ENCODE results near the gene SPINK8.

SPINK8 gene

DNA sequence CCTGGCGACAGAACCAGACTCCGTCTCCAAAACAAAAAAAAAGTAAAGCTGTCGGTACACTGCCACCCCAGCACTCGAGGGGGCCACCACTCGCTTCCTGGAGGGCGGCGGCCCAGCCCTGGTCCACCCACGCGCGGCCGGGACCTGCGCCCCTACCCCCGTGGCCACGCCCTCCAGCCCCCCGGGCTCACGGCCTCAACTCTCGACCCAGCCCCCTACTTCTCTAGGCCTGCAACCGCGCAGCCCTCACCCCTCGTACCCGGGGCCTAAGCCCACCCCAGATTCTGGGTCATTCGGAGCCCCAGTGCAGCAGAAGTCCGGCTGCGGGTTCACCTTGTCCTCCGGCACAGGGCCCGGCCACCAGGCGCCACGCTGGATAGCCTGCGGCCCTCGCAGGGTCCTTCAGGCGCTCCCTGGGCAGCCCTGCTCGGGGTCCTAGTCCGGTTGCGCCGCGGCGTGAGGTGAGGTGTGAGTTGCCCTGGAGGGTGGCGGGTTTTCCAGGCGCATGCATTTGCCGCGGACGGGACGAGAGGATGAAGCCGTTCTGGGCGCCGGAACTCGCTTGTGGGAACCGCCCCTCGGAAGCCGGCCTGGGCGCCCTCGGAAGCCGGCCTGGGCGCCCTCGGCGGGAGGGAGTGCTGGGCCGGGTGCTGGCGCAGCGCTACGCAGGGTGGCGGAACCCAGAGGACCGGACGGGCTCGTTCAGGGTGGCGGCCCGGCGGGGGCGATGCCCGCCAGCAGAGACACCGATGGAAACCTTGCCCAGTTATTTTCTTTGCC, 32.3 kb downstream of the SPINK8 start, which contains the start of gene NME6:
TSS of gene NME6 (minus strand) at position 348 of the 780 bp plus-strand sequence.
- TF ChIP-seq ZNF274 (IDR thresholded peaks at IDR 0.05; ENCODE audit: low read depth, low read length) = no peak

DNA sequence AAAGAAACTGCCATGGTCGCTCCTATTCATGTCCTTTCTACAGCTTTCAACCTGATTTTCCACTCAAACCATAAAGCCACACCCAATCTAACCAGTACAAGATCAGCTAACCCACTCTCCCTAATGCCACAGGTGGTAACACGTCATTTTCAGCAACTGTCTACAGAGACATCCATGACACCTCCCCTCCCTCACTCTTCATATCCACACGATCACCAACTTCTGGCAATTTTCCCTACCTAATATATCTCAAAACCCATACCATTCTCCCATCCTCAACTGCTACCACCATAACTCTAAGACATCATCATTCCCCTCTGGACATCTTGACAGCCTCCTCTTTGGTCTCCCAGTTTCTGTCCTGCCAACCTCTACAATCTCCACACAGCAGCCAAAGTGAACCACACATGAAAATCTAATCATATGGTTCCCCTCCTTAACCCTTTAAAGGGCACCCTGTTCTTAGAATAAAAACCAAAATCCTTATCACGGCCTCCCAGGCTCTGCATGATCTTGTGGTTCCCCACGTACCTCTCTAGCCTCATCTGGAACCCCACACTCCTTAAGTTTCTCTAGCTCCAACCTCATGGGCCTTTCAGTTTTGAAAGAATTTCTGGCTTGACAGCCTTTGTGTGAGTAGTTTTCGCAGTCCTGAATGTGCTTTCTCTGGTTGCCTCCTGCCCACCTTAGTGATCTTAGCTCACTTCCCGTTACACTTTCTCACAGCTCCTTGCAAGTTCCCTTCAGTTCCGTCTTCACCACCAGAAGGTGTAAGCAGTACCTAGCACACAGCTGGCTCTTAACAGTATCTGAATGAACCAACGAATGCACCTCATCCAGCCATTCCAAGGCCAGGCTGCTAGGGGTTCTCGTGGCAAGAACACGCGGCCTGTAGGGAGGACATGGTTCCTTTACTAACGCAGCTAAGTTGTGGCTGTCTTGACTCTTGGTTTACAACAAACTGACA, 33.4 kb downstream of the SPINK8 start:
- TF ChIP-seq ZNF274 (IDR thresholded peaks at IDR 0.05; ENCODE audit: low read depth, low read length) = no peak
- peak overlapping the region; percentile 79 for H3K4me3 ChIP-seq (ENCODE audit: low read length)

More for the DNA sequence above, 32.3 kb downstream of the SPINK8 start, which contains the start of gene NME6:
- peak within 1 kb of the TSS; percentile 79 for H3K4me3 ChIP-seq (ENCODE audit: low read length)

DNA sequence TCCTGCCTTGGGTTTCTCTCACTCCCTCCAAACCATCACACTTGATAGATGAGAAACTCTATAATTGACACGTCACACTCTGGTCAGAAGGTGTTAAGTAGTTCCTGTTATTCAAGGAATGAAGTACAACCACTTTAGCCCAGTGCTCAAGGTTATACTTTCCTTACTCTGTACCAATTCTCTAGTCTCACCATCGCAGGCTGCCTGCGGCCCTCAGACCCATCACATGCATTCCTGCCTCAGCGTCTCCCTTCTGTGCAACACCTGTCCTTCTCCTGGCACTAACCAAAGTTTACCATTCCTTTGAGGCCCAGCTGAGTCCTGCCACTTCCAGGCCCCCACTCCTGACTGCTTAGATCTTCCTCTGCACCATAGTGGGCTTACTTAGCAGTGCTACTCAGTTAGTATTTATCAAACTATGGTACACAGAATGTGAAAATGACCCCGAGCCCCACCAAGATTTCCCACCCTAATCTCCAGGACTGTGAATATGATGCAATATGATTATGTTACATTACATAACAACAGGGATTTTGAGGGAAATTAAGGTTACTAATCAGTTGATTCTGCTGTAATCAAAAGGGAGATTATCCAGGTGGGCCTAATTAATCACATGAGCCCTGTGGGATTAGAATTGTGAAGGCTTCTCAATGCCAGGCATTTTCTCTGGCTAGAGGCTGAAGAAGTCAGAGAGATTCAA, 36.2 kb downstream of the SPINK8 start:
- H3K4me3 ChIP-seq (ENCODE audit: low read length) = no peak overlapping the region

DNA sequence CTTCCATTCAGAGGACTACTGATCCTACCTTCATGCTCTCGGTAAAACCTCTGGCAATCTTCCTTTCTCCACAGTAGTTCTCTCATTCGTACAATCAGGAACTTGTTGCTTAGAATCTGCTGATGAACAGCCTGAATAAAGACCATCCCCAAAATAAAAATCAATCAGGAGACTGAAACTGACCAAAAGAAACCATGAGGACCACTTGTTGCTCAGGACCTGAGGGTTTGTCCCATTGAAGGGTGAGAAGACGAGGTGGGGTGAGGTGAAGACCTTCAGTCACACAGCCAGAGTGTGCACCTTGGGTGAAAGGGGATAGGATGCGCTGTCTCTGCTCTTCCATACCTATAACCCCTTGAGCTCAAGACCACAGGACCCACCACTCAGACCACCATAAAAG, 36.8 kb downstream of the SPINK8 start:
- no peak overlapping the region for H3K4me3 ChIP-seq (ENCODE audit: low read length)
- TF ChIP-seq ZNF274 (IDR thresholded peaks at IDR 0.05; ENCODE audit: low read depth, low read length) = no peak

More for the DNA sequence above, 36.2 kb downstream of the SPINK8 start:
- TF ChIP-seq ZNF274 (IDR thresholded peaks at IDR 0.05; ENCODE audit: low read depth, low read length) = no peak

DNA sequence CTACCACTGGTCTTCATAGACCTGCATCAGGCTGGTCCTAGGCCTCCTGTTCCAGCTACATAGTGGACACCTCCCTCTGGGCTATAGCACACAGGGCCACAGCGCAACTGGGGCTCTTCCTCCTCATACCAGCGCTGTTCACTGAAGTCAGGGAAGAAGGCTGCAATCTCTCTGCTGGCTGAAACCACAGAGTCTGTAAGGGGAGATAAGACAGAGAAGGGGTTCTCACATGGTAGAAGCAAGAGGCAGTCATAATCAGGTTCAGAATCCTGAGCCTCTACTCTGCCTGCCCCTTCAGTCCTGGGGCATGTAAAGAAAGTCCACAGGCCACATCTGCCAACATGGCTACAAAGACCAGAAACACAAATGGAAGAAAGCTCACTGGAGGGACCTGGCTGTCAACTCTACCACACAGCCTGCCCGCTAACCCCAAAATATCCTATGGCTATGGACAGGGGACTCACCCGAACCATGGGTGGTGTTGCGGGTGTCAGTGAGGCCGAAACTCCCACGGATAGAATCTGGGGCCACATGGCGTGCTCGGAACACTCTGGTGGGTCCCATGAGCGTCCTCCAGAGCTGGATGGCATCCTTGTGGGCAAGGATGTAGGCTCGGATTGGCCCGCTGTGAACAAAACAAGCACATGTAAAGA, 38.7 kb downstream of the SPINK8 start:
- no peak for TF ChIP-seq ZNF274 (IDR thresholded peaks at IDR 0.05; ENCODE audit: low read depth, low read length)

DNA sequence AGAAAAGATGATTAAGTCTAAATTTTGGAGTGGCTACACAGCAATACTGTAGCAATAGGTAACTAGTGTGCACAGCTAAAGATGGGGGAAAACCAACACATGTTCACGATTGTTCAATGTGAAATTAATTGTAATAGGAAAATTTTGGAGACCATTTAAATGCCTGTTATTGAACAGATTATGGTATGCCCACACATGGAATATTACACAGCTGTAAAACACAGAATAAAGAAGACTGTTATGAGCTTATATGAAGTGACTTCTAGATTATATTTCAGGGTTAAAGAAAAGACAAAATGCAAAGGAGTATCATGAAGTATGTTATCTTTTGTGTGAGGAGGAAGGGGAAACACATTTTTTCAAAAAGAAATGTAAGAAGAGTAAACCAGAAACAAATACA, 43.8 kb downstream of the SPINK8 start:
- no peak overlapping the region for H3K4me3 ChIP-seq (ENCODE audit: low read length)
- no peak for TF ChIP-seq ZNF274 (IDR thresholded peaks at IDR 0.05; ENCODE audit: low read depth, low read length)

More for the DNA sequence above, 38.7 kb downstream of the SPINK8 start:
- H3K4me3 ChIP-seq (ENCODE audit: low read length) = no peak overlapping the region

DNA sequence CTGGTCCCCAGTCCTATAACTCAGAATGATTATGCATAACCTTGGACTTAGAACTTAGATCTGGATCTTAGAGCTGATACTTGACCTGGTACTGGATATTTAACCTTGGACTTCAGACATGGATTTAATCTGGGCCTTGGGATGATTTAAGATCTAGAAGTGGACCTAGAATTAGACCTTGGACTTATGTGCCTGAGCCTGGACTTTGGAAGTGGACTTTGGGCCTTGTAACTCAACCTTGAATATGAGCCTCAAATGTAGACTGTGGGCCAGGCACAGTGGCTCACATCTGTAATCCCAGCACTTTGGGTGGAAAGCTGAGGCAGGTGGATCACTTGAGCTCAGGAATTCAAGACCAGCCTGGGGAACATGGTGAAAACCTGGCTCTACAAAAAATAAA, 46.4 kb downstream of the SPINK8 start:
- no peak overlapping the region for H3K4me3 ChIP-seq (ENCODE audit: low read length)

DNA sequence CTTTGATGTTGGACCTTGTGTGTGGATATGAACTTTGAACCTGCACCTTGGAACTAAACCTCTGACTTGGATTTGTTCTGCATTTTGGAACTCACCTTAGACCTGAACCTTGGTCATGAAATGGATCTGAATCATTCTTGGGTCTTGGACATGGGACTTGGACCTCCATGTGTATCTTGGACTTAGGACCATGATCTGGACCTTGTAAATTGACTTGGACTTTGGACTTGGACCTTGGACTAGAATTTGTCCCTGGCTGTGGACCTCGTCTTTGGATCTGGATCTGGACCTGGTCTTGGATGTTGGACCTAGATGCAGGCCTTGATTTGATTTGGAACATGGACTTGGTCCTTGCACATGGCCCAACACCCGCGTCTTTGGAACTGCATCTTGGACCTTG, 47.2 kb downstream of the SPINK8 start:
- no peak overlapping the region for H3K4me3 ChIP-seq (ENCODE audit: low read length)
- TF ChIP-seq ZNF274 (IDR thresholded peaks at IDR 0.05; ENCODE audit: low read depth, low read length) = no peak

More for the DNA sequence above, 46.4 kb downstream of the SPINK8 start:
- no peak for TF ChIP-seq ZNF274 (IDR thresholded peaks at IDR 0.05; ENCODE audit: low read depth, low read length)

DNA sequence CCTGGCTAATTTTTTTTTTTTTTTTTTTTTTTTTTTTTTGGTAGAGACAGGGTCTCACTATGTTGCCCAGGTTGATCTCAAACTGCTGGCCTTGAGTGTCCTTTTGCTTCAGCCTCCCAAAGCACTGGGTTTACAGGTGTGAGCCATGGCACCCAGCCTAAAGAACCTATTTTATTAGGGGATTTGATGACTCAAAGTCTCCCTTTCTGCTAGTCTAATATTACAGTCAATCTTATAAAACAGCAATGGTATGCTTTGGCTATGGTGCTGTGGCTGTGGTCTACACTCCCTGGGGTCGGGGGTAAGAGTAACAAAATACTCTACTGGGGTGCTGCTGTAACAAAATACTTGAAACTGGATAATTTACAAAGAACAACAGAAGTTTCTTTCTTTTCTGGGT, 47.8 kb downstream of the SPINK8 start:
- no peak for TF ChIP-seq ZNF274 (IDR thresholded peaks at IDR 0.05; ENCODE audit: low read depth, low read length)
- H3K4me3 ChIP-seq (ENCODE audit: low read length) = no peak overlapping the region

DNA sequence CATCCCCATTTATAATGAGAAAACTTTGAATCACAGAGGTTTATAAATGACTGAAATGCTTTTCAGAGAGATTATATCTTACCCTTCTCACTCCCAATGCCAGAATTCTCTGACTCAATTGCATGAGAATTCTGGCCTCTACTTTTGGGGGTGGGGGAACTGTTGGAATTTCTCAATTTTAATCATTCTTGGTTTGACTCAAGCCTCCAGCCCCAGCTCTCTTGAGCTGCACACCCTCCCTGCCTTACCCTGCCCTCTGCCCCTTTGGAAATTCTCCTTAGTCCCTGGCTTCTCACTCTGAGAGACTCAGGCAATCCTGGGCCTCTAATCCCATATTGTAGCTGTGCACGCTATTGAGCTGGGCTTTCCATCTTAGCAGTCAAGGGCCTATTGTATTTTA, 48.3 kb downstream of the SPINK8 start:
- TF ChIP-seq ZNF274 (IDR thresholded peaks at IDR 0.05; ENCODE audit: low read depth, low read length) = no peak
- H3K4me3 ChIP-seq (ENCODE audit: low read length) = no peak overlapping the region

DNA sequence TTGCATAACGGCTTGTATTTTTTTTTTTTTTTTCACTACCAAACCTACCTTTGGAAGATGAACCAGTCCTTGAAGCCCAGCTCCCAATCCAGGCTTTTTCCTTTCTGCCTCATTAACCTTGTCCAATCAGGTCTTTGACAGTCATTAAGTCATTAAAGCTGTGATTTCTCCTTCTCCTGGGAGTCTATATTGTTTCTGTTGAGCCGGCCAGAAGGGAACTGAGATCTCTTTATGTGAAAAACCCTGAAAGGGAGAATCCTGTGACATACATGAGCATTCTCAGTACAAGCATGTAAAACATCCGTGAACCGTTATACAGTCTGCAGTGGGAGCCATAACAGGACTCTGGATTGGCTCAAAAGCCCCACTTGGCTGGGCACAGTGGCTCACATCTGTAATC, 52.6 kb downstream of the SPINK8 start:
- no peak overlapping the region for H3K4me3 ChIP-seq (ENCODE audit: low read length)
- TF ChIP-seq ZNF274 (IDR thresholded peaks at IDR 0.05; ENCODE audit: low read depth, low read length) = no peak

DNA sequence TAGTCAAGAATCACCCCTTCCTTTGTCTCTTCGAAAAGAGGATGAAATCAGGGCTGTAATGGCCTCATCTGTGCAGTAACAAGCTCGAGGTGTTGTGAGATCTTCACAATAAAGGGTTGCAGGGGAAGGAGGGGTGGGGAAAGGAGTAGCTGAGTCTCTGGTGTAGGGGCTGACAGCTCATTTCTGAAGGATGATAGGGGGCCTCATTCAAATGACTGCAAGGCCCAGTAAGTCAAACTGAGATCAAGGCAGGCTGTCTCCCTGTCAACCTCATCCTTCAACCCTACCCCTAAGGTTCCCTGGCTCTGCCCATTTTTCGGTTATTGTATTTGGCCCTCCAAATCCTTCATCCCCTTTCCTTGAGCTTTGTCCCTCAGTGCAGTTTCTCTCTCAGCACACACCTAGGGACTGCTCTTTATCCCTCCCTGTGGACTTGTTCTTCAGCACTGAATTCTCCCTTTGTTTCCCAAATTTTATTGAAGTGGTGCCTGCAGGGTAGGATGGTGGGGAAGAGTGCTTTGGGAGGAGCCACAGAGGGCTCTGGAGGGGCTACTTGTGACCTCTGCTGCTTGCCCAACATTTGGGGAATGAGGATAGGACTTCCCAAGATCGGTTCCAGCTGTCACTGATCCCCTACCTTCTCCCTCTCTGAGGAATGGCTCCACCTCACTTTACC, 54.4 kb downstream of the SPINK8 start:
- no peak for TF ChIP-seq ZNF274 (IDR thresholded peaks at IDR 0.05; ENCODE audit: low read depth, low read length)

More for the DNA sequence above, 54.4 kb downstream of the SPINK8 start:
- H3K4me3 ChIP-seq (ENCODE audit: low read length) = no peak overlapping the region
